ENCODE measurements around the gene DNAJC8.

- TF ChIP-seq CTCF (IDR thresholded peaks at IDR 0.05; ENCODE audit: borderline replicate concordance, extremely low read depth, low read length, poor library complexity, severe bottlenecking), result no peak
- no peak for TF ChIP-seq EZH2 (IDR thresholded peaks at IDR 0.05; ENCODE audit: borderline replicate concordance, low read depth, low read length, severe bottlenecking)
Measured at GRCh38 chr1:28197682-28198415, 35.0 kb downstream of the DNAJC8 start.

Data from DND-41 (cell line).